Measurements from ENCODE around the gene VWA8. TPM values are rescaled to one million over a fixed set of nuclear protein-coding genes. Genes with fewer than 3 reads are reported as not detected.

VWA8 gene
- total and polyA plus RNA-seq, 9 donors, result 4.5 to 25.1 (median 21.0) TPM

GRCh38 chr13:41611385-41611784 is 349.5 kb downstream of the VWA8 start:
- TF ChIP-seq CTCF (IDR thresholded peaks at IDR 0.05) (no peak), POLR2A (IDR thresholded peaks at IDR 0.05) (no peak), EP300 (IDR thresholded peaks at IDR 0.05) (no peak)
- no peak for DNase-seq
- H3K27me3 ChIP-seq, result no peaks in the 10 kb centered on the region
- H3K4me3 ChIP-seq, result no peak overlapping the region
- no peaks in the 10 kb centered on the region for H3K9me3 ChIP-seq
- WGBS, 3 donors, result 90 to 97% (median 94%) methylated on average over 8 of the region's 8 CpGs
- no peak overlapping the region for H3K27ac ChIP-seq
- peaks cover 7% of the 10 kb centered on the region for H3K4me1 ChIP-seq (ENCODE audit: insufficient read depth)
- intact Hi-C loops (cut with DNase I), result no loop called here
- H3K36me3 ChIP-seq, result no peaks in the 10 kb centered on the region

GRCh38 chr13:41610404-41610803 is 350.5 kb downstream of the VWA8 start:
- no peak overlapping the region for H3K4me3 ChIP-seq
- TF ChIP-seq EP300 (IDR thresholded peaks at IDR 0.05) (no peak), POLR2A (IDR thresholded peaks at IDR 0.05) (no peak), CTCF (IDR thresholded peaks at IDR 0.05) (no peak)
- H3K36me3 ChIP-seq, result no peaks in the 10 kb centered on the region
- 39 to 71% (median 61%) methylated on average over 4 of the region's 4 CpGs for WGBS, 3 donors
- intact Hi-C loops (cut with DNase I), result no loop called here
- H3K27me3 ChIP-seq, result no peaks in the 10 kb centered on the region
- H3K9me3 ChIP-seq, result no peaks in the 10 kb centered on the region
- peaks cover 7% of the 10 kb centered on the region for H3K4me1 ChIP-seq (ENCODE audit: insufficient read depth)
- no peak for DNase-seq
- H3K27ac ChIP-seq, result no peak overlapping the region

DNA sequence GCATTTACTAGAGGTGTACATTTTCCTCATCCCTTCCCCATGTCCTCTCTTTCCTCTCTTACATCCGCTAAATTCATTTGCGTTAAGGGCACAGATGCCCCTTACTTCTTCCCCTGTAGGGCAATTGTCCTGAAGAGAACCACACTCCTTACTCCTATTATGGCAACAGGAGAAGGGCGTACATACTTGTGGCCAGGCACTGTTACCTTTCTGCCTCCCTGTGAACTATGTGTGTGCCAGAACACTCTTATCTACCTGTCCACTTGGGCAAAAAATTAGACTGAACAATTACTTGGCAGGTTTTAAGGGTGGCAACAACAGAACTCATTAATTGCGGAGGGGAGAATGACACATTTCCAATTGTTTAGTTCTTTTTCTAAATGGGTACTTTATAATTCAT is 351.1 kb downstream of the VWA8 start:
- DNase-seq, result no peak
- WGBS, 3 donors, result 98 to 100% (median 98%) methylated on average over 4 of the region's 4 CpGs
- TF ChIP-seq POLR2A (IDR thresholded peaks at IDR 0.05) (no peak), EP300 (IDR thresholded peaks at IDR 0.05) (no peak), CTCF (IDR thresholded peaks at IDR 0.05) (no peak)
- H3K4me1 ChIP-seq (ENCODE audit: insufficient read depth), result peaks cover 6% of the 10 kb centered on the region
- H3K4me3 ChIP-seq, result no peak overlapping the region
- no peaks in the 10 kb centered on the region for H3K36me3 ChIP-seq
- H3K27ac ChIP-seq, result no peak overlapping the region
- no peaks in the 10 kb centered on the region for H3K9me3 ChIP-seq
- H3K27me3 ChIP-seq, result no peaks in the 10 kb centered on the region
- intact Hi-C loops (cut with DNase I), result no loop called here

DNA sequence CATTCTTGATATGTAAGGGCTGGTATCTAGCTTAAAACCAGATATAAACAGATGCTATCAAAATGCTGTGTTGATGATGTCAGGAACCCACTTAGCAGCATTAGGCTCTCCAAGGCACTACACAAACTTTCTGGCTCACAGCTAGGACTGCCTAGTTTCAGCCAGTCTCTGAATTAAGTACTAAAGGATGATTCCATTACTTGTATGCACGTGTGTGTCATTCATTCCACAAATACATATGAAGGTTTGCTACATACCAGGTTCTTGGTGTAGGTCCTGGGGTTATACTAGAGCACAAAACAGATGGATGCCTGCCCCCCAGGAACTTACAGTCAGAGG is 352.1 kb downstream of the VWA8 start:
- TF ChIP-seq POLR2A (IDR thresholded peaks at IDR 0.05) (no peak), EP300 (IDR thresholded peaks at IDR 0.05) (no peak), CTCF (IDR thresholded peaks at IDR 0.05) (no peak)
- no peak overlapping the region for H3K4me3 ChIP-seq
- no peaks in the 10 kb centered on the region for H3K36me3 ChIP-seq
- no peaks in the 10 kb centered on the region for H3K9me3 ChIP-seq
- H3K27me3 ChIP-seq, result no peaks in the 10 kb centered on the region
- intact Hi-C loops (cut with DNase I), result no loop called here
- no peaks in the 10 kb centered on the region for H3K4me1 ChIP-seq (ENCODE audit: insufficient read depth)
- WGBS, 3 donors, result 83 to 92% (median 90%) methylated on average over 1 of the region's 1 CpG
- H3K27ac ChIP-seq, result no peak overlapping the region
- DNase-seq, result no peak
